ENCODE data around the gene KRTCAP2. TPM values are rescaled to one million over a fixed set of nuclear protein-coding genes. Genes with fewer than 3 reads are reported as not detected.

KRTCAP2 gene
- total RNA-seq, 4 donors from 2014 or later: 77.1 to 180 (median 113) TPM

DNA sequence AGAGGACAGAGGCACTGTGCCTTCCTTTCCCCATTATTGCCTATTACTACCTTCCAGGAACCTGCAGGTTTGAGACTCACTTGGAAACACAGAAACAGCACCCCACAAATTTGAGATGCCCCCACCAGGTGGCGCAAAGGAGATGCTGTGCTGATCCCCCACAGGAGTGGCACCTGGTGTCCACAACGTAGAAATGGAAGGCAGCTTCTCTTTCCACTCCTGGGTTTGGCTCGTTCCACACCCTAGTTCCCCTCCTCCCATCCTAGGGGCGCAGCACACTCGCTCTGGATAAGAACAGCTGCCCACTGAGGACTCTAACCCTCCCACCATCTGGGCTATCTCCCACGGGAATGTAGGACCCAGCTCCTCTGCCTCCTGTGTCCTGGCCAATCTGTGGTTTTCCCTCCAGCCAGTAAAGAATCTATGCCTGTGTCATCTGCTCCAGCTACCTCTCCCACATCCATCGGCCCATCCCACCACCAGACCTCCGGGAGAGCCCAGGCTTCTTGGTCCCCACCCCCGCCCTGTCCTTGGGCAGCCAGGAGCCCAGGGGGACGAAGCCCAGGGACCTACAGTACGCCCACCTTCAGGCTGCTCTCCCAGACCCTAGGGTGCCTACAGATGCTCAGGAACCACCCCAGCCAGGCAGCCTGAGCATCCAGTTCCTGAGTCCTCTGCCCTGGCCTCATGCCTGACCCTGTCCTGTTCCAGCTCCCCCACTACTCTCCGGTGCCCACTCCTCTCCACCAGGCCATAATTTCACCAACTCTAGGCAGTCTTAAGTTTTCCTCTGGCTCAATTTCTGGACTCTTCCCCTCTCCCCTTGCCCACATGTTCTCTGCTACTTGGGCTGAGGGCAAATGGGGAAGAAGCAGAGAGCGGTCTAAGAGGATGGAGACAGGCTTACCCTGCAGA lies 34.0 kb upstream of the KRTCAP2 start:
- peak; percentile 91 for DNase-seq (ENCODE audit: low spot score in 2 of 2)
- peak overlapping the region; percentile 97 for H3K4me3 ChIP-seq
- TF ChIP-seq POLR2A (IDR thresholded peaks at IDR 0.05) (no peak), POLR2AphosphoS5 (IDR thresholded peaks at IDR 0.05) (peak in 1 of 3 donors; percentile 31), EP300 (IDR thresholded peaks at IDR 0.05) (no peak)
- TF ChIP-seq, protein P1, sequence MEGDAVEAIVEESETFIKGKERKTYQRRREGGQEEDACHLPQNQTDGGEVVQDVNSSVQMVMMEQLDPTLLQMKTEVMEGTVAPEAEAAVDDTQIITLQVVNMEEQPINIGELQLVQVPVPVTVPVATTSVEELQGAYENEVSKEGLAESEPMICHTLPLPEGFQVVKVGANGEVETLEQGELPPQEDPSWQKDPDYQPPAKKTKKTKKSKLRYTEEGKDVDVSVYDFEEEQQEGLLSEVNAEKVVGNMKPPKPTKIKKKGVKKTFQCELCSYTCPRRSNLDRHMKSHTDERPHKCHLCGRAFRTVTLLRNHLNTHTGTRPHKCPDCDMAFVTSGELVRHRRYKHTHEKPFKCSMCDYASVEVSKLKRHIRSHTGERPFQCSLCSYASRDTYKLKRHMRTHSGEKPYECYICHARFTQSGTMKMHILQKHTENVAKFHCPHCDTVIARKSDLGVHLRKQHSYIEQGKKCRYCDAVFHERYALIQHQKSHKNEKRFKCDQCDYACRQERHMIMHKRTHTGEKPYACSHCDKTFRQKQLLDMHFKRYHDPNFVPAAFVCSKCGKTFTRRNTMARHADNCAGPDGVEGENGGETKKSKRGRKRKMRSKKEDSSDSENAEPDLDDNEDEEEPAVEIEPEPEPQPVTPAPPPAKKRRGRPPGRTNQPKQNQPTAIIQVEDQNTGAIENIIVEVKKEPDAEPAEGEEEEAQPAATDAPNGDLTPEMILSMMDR (IDR thresholded peaks at IDR 0.05): peak; percentile 70 to 79
- peaks cover 33% of the 10 kb centered on the region for H3K4me1 ChIP-seq
- no peaks in the 10 kb centered on the region for H3K9me3 ChIP-seq
- WGBS: 24% methylated on average over 13 of the region's 13 CpGs
- peak overlapping the region; percentile 100 for H3K27ac ChIP-seq
- H3K27me3 ChIP-seq: no peaks in the 10 kb centered on the region
- H3K36me3 ChIP-seq: peaks cover 7% of the 10 kb centered on the region

DNA sequence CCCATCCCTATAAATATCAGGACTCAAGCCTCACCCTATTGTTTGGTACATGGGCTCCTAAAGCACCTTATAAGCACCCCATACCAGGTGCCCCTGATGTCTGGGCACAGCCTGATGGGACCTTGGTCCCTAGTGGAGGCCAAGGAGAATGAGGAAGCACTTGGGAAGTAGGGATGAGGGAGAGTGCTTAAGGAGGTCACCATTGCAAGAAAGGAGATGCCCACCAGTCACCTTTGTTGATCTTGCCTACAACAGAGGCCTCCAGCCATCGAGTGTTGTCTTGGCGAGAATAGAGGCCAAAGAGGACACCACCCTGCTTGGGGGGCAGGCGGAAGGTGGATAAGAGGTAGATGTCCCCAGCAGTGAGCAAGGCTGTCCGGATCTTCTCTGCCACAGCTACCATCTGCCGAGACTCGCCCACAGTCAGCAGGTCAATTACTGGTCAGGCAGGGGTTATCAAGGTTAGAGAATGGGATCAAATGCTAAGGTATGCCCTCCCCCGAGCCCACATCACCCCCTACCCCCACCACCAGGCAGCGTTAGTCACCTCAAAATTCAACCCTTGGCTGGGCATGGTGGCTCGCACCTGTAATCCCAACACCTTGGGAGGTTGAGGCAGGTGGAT lies 33.0 kb upstream of the KRTCAP2 start:
- H3K4me3 ChIP-seq: no peak overlapping the region
- H3K27ac ChIP-seq: no peak overlapping the region
- H3K9me3 ChIP-seq: no peaks in the 10 kb centered on the region
- 74% methylated on average over 5 of the region's 9 CpGs for WGBS
- H3K36me3 ChIP-seq: no peaks in the 10 kb centered on the region
- H3K27me3 ChIP-seq: no peaks in the 10 kb centered on the region
- no peak for DNase-seq (ENCODE audit: low spot score in 2 of 2)
- TF ChIP-seq, protein P1 (IDR thresholded peaks at IDR 0.05): no peak
- TF ChIP-seq EP300 (IDR thresholded peaks at IDR 0.05) (no peak), POLR2A (IDR thresholded peaks at IDR 0.05) (no peak), POLR2AphosphoS5 (IDR thresholded peaks at IDR 0.05) (no peak)
- H3K4me1 ChIP-seq: peaks cover 33% of the 10 kb centered on the region

DNA sequence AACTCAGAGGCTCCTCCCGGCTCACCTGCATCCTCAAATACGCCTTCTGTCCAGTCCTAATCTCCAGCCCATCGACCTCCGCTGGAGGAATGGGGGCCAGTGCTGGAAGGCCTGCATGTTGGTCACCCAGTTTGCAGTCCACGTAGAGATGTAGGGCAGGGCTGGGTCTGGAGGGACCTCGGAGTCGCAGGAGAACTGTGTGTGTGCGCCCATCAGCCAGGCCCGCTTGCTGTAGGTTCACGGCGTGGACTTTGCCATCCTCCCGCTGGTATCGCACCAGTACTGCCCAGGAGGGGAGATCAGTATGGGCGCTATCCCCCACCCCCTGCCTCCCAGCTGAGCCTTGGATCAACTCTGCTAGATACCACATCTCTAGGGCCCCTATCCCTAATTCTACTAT lies 31.9 kb upstream of the KRTCAP2 start:
- H3K27me3 ChIP-seq: no peaks in the 10 kb centered on the region
- peaks cover 31% of the 10 kb centered on the region for H3K4me1 ChIP-seq
- peaks cover 10% of the 10 kb centered on the region for H3K36me3 ChIP-seq
- no peak overlapping the region for H3K27ac ChIP-seq
- TF ChIP-seq POLR2AphosphoS5 (IDR thresholded peaks at IDR 0.05): no peak
- no peak for TF ChIP-seq POLR2A (IDR thresholded peaks at IDR 0.05)
- TF ChIP-seq EP300 (IDR thresholded peaks at IDR 0.05): no peak
- TF ChIP-seq, protein P1 (IDR thresholded peaks at IDR 0.05): no peak
- H3K9me3 ChIP-seq: no peaks in the 10 kb centered on the region
- 85% methylated on average over 14 of the region's 14 CpGs for WGBS
- DNase-seq (ENCODE audit: low spot score in 2 of 2): no peak
- no peak overlapping the region for H3K4me3 ChIP-seq

DNA sequence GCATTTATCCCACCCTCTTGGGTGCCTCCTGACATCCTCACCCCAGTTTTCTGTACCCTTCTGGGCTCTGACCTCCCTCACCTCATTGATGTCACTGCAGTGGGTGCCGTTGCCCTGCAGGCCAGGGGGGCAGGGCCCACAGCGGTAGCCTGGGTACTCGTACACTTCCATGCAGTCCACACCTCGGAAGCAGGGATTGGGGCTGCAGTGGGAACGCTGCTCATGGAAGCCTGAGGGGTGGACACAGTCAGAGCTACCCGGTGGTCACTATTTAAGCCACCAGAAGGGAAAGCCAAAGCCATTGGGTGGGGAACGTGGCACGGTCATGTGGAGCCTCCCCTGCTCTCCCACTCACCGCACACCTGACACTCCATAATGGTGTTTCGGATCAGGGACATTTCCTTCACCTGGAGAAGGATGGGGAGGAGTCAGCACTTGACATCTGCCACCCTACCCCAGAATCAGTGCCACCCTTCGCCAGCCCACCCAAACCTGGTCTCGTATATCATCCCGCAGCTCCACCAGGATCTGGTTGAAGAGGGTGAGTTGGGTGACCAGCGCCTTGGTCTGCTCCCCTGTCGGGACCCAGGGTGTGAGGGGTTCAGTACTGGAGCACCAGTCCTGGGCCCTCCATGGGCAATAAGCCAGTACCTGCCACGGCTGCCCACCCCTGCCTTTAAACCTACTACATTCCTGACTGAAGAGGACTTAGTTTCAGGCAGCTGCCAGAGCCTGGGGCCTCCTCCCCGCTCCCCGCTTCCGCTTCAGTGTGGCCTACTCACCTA lies 29.8 kb upstream of the KRTCAP2 start:
- no peaks in the 10 kb centered on the region for H3K9me3 ChIP-seq
- 92% methylated on average over 18 of the region's 19 CpGs for WGBS
- no peak for DNase-seq (ENCODE audit: low spot score in 2 of 2)
- H3K4me3 ChIP-seq: no peak overlapping the region
- H3K27ac ChIP-seq: no peak overlapping the region
- H3K36me3 ChIP-seq: peaks cover 19% of the 10 kb centered on the region
- TF ChIP-seq EP300 (IDR thresholded peaks at IDR 0.05) (no peak), POLR2A (IDR thresholded peaks at IDR 0.05) (no peak), POLR2AphosphoS5 (IDR thresholded peaks at IDR 0.05) (no peak)
- TF ChIP-seq, protein P1 (IDR thresholded peaks at IDR 0.05): no peak
- no peaks in the 10 kb centered on the region for H3K27me3 ChIP-seq
- H3K4me1 ChIP-seq: peaks cover 16% of the 10 kb centered on the region
